WTC11 (cell line): ENCODE data around the gene ZMIZ1.

Experiments used
- ATF3 ChIP-seq: sonication (generic); formaldehyde crosslinking; conservative IDR thresholded peaks from 2 replicates; pipeline ENCODE4 v1.8.1; 2022; ENCODE audit warnings: mild to moderate bottlenecking, missing genetic modification reagents
- CREB1 ChIP-seq: sonication (generic); formaldehyde crosslinking; IDR thresholded peaks from 2 replicates; pipeline ENCODE4 v1.8.0; 2023; ENCODE audit warnings: mild to moderate bottlenecking, missing genetic modification reagents
- CTCF ChIP-seq: fragments of 200-600 bp; IDR thresholded peaks from 2 replicates; pipeline ENCODE4 v1.8.0; 2022; ENCODE audit warnings: antibody characterized with exemption
- ELF4 ChIP-seq: sonication (generic); formaldehyde crosslinking; IDR thresholded peaks from 2 replicates; pipeline ENCODE4 v1.8.1; 2022; ENCODE audit warnings: low read depth, mild to moderate bottlenecking, moderate library complexity, missing genetic modification reagents
- IRF1 ChIP-seq: sonication (generic); formaldehyde crosslinking; IDR thresholded peaks from 2 replicates; pipeline ENCODE4 v1.8.0; 2023; ENCODE audit warnings: missing genetic modification reagents
- MAX ChIP-seq: sonication (generic); formaldehyde crosslinking; IDR thresholded peaks from 2 replicates; pipeline ENCODE4 v1.8.0; 2022; ENCODE audit warnings: mild to moderate bottlenecking, missing genetic modification reagents
- MXD4 ChIP-seq: fragments of 250-450 bp; sonication (Bioruptor Pico); IDR thresholded peaks from 2 replicates; pipeline ENCODE4 v1.8.0; 2021; ENCODE audit warnings: mild to moderate bottlenecking, moderate library complexity, borderline replicate concordance
- NR1H2 ChIP-seq: sonication (generic); formaldehyde crosslinking; IDR thresholded peaks from 2 replicates; pipeline ENCODE4 v1.9.0; 2021; ENCODE audit warnings: mild to moderate bottlenecking, moderate library complexity, missing genetic modification reagents
- USF2 ChIP-seq: sonication (generic); formaldehyde crosslinking; IDR thresholded peaks from 2 replicates; pipeline ENCODE4 v1.8.1; 2023; ENCODE audit warnings: mild to moderate bottlenecking, missing genetic modification reagents, moderate library complexity

GRCh38 chr10:79149662-79150443, 81.1 kb downstream of the ZMIZ1 start:
- TF ChIP-seq CTCF (no peak), CREB1 (no peak), ELF4 (no peak), ATF3 (no peak), USF2 (CRISPR knock-in tag) (no peak), MAX (no peak), NR1H2 (no peak), IRF1 (CRISPR knock-in tag) (no peak), MXD4 (no peak)
